ENCODE results near the gene MASP2. TPM values are rescaled to one million over a fixed set of nuclear protein-coding genes. Genes with fewer than 3 reads are reported as not detected.
"Not testable (repeated sequence)": the region's sequence is repeated elsewhere in the genome, so short reads cannot be mapped to it uniquely, and the experiment has no call there.

Gene MASP2
- total and polyA plus RNA-seq, 5 donors = not detected

- WGBS = 50% methylated on average over 32 of the region's 32 CpGs
- ATAC-seq (peak in 1 of 2 donors; percentile 30), DNase-seq (peak in 1 of 3 donors; percentile 50)
- intact Hi-C loops (cut with DNase I) = loop anchor here in 1 of 4 donors (10.0 kb wide), 1 partner anchor 599 kb away; no protein-coding TSS in a partner anchor
- Histone ChIP-seq H3K9me3 (ENCODE audit: control insufficient read depth, low read length) (no peaks in the 10 kb centered on the region), H3K27me3 (ENCODE audit: control insufficient read depth, insufficient read depth) (no peaks in the 10 kb centered on the region), H3K27ac (ENCODE audit: low read length) (no peak overlapping the region), H3K4me1 (ENCODE audit: control insufficient read depth, insufficient read depth, low read length) (no peaks in the 10 kb centered on the region), H3K4me3 (ENCODE audit: low read length) (no peak overlapping the region)
Measured at GRCh38 chr1:11045428-11046269, 1.4 kb downstream of the MASP2 start.

DNA sequence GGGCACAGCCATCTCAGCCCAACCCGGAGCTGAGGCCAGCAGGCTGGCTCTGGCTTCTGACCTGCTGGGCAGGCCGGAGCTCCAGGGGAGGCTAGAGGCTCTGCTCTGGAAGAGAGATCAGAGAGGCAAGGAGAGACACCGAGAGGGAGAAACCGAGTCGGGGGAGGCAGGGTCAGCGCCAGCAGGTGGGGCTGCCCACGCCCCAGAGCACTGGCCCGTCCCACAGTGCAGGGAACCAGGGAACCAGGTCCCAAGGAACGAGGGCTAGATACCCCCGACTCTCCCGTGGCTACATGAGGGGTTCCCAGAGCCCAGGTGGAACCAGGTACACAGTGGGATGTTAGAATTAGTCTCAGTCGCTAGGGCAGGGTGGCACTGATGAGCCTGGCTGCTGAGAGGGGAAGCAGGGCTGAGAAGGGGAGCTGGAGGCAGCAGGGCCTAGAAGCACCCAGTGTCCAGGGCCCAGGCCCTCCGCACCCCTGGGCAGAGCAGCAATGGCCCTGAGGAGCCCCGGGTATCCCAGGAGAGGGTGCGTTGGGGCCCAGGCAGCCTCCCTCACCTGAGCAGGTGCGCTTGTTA, 2.1 kb downstream of the MASP2 start:
- Histone ChIP-seq H3K4me3 (ENCODE audit: low read length) (no peak overlapping the region), H3K4me1 (ENCODE audit: control insufficient read depth, insufficient read depth, low read length) (no peaks in the 10 kb centered on the region), H3K9me3 (ENCODE audit: control insufficient read depth, low read length) (no peaks in the 10 kb centered on the region), H3K27me3 (ENCODE audit: control insufficient read depth, insufficient read depth) (no peaks in the 10 kb centered on the region), H3K27ac (ENCODE audit: low read length) (no peak overlapping the region)
- DNase-seq = peak in 1 of 3 donors; percentile 46
- 80% methylated on average over 16 of the region's 16 CpGs for WGBS
- intact Hi-C loops (cut with DNase I) = loop anchor here in 2 of 4 donors (5.0 to 10.0 kb wide), 2 partner anchors 597 to 600 kb away; no protein-coding TSS in a partner anchor
- no peak for ATAC-seq

- Histone ChIP-seq H3K4me1 (ENCODE audit: control insufficient read depth, insufficient read depth, low read length) (no peaks in the 10 kb centered on the region), H3K9me3 (ENCODE audit: control insufficient read depth, low read length) (no peaks in the 10 kb centered on the region), H3K27ac (ENCODE audit: low read length) (no peak overlapping the region), H3K4me3 (ENCODE audit: low read length) (no peak overlapping the region), H3K27me3 (ENCODE audit: control insufficient read depth, insufficient read depth) (no peaks in the 10 kb centered on the region)
- WGBS = 74% methylated on average over 16 of the region's 16 CpGs
- intact Hi-C loops (cut with DNase I) = loop anchor here in 2 of 4 donors (5.0 to 10.0 kb wide), 2 partner anchors 598 to 601 kb away; no protein-coding TSS in a partner anchor
- DNase-seq (no peak), ATAC-seq (no peak)
Measured at GRCh38 chr1:11044086-11044848, 2.8 kb downstream of the MASP2 start.

DNA sequence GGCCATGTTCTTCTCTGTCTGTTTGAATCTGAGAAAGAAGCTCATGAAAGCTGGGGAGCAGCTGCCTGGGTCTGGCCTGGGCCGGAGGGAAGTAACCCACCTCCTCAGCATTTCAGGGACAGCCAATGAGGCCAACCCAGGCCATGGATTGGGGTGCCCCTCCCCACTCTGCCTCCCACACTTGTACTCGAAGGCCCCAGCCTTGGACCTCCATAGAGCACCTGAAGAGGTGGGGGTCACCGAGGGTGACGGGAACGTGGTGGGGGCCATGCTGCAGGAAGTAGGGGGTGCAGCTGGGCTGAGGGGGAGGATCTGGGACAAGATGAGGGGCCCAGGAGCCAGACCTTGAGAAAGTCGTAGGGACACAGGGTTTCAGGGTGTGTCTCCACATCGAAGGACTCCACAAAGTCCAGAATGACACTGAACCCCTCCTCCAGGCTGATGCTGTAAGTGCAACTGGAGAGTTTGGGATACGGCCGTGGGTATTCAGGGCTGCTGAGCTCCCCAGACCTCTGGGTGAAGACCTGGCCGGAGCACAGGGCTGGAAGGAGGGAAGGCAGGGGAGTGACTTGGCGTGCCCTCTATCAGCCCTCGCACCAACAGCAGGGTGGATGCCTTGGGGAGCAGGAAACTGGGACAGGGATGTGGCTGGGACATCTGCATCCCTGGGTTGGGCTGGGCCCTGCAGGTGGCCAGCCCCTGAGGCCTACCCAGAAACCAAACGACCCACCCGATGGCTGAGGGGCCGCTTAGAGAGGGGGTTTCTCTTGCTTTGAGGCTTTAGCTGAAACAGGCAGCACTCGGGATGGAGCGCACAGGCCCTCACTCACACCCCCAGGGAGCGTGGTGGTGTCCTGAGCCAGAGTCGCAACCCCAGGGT, 3.8 kb downstream of the MASP2 start:
- intact Hi-C loops (cut with DNase I) = loop anchor here in 2 of 4 donors (5.0 to 10.0 kb wide), 2 partner anchors 599 to 602 kb away; no protein-coding TSS in a partner anchor
- H3K4me1 ChIP-seq (ENCODE audit: control insufficient read depth, insufficient read depth, low read length) = no peaks in the 10 kb centered on the region
- DNase-seq = no peak
- H3K27me3 ChIP-seq (ENCODE audit: control insufficient read depth, insufficient read depth) = no peaks in the 10 kb centered on the region
- H3K27ac ChIP-seq (ENCODE audit: low read length) = no peak overlapping the region
- no peak overlapping the region for H3K4me3 ChIP-seq (ENCODE audit: low read length)
- ATAC-seq = no peak
- WGBS = 74% methylated on average over 19 of the region's 19 CpGs
- no peaks in the 10 kb centered on the region for H3K9me3 ChIP-seq (ENCODE audit: control insufficient read depth, low read length)

DNA sequence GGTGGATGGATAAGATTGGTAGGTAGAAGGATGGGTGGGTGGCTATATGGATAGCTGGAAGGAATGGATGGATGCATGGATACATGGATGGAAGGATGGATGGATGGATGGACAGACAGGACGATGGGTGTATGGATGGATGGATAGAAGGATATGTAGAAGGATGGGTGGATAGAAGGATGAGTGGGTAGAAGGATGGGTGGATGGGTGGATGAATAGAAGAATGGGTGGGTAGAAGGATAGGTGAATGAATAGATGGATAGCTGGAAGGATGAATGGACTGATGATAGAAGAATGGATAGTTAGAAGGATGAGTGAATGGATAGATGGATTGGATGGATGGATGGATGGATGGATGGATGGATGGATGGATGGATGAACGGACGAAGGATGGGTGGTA, 5.0 kb downstream of the MASP2 start:
- H3K4me3 ChIP-seq (ENCODE audit: low read length) = no peak overlapping the region
- DNase-seq = no peak
- H3K4me1 ChIP-seq (ENCODE audit: control insufficient read depth, insufficient read depth, low read length) = no peaks in the 10 kb centered on the region
- no peaks in the 10 kb centered on the region for H3K27me3 ChIP-seq (ENCODE audit: control insufficient read depth, insufficient read depth)
- whole genome bisulfite sequencing = 79% methylated on average over 3 of the region's 3 CpGs
- H3K9me3 ChIP-seq (ENCODE audit: control insufficient read depth, low read length) = no peaks in the 10 kb centered on the region
- no peak overlapping the region for H3K27ac ChIP-seq (ENCODE audit: low read length)
- ATAC-seq = no peak
- intact Hi-C loops (cut with DNase I) = loop anchor here in 2 of 4 donors (5.0 to 10.0 kb wide), 2 partner anchors 600 to 603 kb away; no protein-coding TSS in a partner anchor

DNA sequence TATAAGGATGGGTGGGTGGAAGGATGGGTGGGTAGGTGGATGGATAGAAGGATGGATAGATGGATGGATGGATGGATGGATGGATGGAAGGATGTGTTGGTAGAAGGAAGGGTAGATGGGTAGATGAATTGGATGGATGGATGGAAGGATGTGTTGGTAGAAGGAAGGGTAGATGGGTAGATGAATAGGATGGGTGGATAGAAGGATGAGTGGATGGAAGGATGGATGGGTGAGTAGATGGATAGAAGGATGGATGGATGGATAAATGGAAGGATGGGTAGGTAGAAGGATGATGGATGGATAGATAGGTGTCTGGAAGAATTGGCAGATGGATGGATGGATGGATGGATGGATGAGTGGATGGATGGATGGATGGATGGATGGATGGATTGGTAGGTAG, 6.0 kb downstream of the MASP2 start:
- Histone ChIP-seq H3K9me3 (ENCODE audit: control insufficient read depth, low read length) (no peaks in the 10 kb centered on the region), H3K27me3 (ENCODE audit: control insufficient read depth, insufficient read depth) (no peaks in the 10 kb centered on the region), H3K4me1 (ENCODE audit: control insufficient read depth, insufficient read depth, low read length) (no peaks in the 10 kb centered on the region), H3K27ac (ENCODE audit: low read length) (no peak overlapping the region), H3K4me3 (ENCODE audit: low read length) (no peak overlapping the region)
- DNase-seq (no peak), ATAC-seq (no peak)
- intact Hi-C loops (cut with DNase I) = loop anchor here in 2 of 4 donors (5.0 to 10.0 kb wide), 2 partner anchors 601 to 604 kb away; no protein-coding TSS in a partner anchor

GRCh38 chr1:11040105-11040429, 7.0 kb downstream of the MASP2 start:
- intact Hi-C loops (cut with DNase I) = loop anchor here in 2 of 4 donors (5.0 to 10.0 kb wide), 2 partner anchors 602 to 605 kb away; no protein-coding TSS in a partner anchor

GRCh38 chr1:11039351-11040104, 7.5 kb downstream of the MASP2 start:
- ATAC-seq = no peak
- WGBS = 60% methylated on average over 2 of the region's 2 CpGs
- H3K4me3 ChIP-seq (ENCODE audit: low read length) = no peak overlapping the region
- no peak for DNase-seq
- H3K27me3 ChIP-seq (ENCODE audit: control insufficient read depth, insufficient read depth) = no peaks in the 10 kb centered on the region
- no peaks in the 10 kb centered on the region for H3K9me3 ChIP-seq (ENCODE audit: control insufficient read depth, low read length)
- no peak overlapping the region for H3K27ac ChIP-seq (ENCODE audit: low read length)
- H3K4me1 ChIP-seq (ENCODE audit: control insufficient read depth, insufficient read depth, low read length) = no peaks in the 10 kb centered on the region
- intact Hi-C loops (cut with DNase I) = loop anchor here in 3 of 4 donors (5.0 to 10.0 kb wide), 2 partner anchors 603 to 605 kb away; no protein-coding TSS in a partner anchor

More at GRCh38 chr1:11040105-11040429, 7.0 kb downstream of the MASP2 start:
- not testable (repeated sequence) for ATAC-seq; DNase-seq; H3K4me3 ChIP-seq (ENCODE audit: low read length); H3K9me3 ChIP-seq (ENCODE audit: control insufficient read depth, low read length); H3K27ac ChIP-seq (ENCODE audit: low read length); H3K4me1 ChIP-seq (ENCODE audit: control insufficient read depth, insufficient read depth, low read length); H3K27me3 ChIP-seq (ENCODE audit: control insufficient read depth, insufficient read depth)
- 92% methylated on average over 7 of the region's 7 CpGs for WGBS

- Histone ChIP-seq H3K27me3 (ENCODE audit: control insufficient read depth, insufficient read depth) (no peaks in the 10 kb centered on the region), H3K4me3 (ENCODE audit: low read length) (no peak overlapping the region), H3K4me1 (ENCODE audit: control insufficient read depth, insufficient read depth, low read length) (no peaks in the 10 kb centered on the region), H3K9me3 (ENCODE audit: control insufficient read depth, low read length) (no peaks in the 10 kb centered on the region), H3K27ac (ENCODE audit: low read length) (no peak overlapping the region)
- intact Hi-C loops (cut with DNase I) = loop anchor here in 2 of 4 donors (2.0 to 5.0 kb wide), 2 partner anchors 605 kb away; no protein-coding TSS in a partner anchor
- under 1% methylated on average over 8 of the region's 8 CpGs for WGBS
- peak; percentile 90 to 94 for ATAC-seq
- peak; percentile 86 to 94 (median 93) for DNase-seq
Measured at GRCh38 chr1:11037740-11038182, 9.3 kb downstream of the MASP2 start.
